SK-N-SH treated with all-trans-retinoic acid at 6 μM for 48 hours (cell line): ENCODE results near the gene DSTYK.

Experiments used
- ARNTL ChIP-seq: fragments of 450-650 bp; formaldehyde crosslinking; IDR thresholded peaks from 2 replicates; pipeline ENCODE4 v1.5.0; 2020; ENCODE audit warnings: low read depth, mild to moderate bottlenecking, moderate library complexity, borderline replicate concordance
- CREB5 ChIP-seq: fragments of 250-450 bp; sonication (Bioruptor Pico); IDR thresholded peaks from 2 replicates; pipeline ENCODE4 v1.5.1; 2020; ENCODE audit warnings: low read depth, mild to moderate bottlenecking, moderate library complexity
- RARB ChIP-seq: fragments of 250-450 bp; sonication (Bioruptor Pico); IDR thresholded peaks from 2 replicates; pipeline ENCODE4 v1.8.0; 2021; ENCODE audit warnings: mild to moderate bottlenecking, moderate library complexity
- TSHZ2 ChIP-seq: fragments of 250-450 bp; sonication (Bioruptor Pico); IDR thresholded peaks from 2 replicates; pipeline ENCODE4 v1.5.0; 2020; ENCODE audit warnings: mild to moderate bottlenecking, moderate library complexity
- ZNF70 ChIP-seq: fragments of 450-650 bp; formaldehyde crosslinking; IDR thresholded peaks from 2 replicates; pipeline ENCODE4 v1.5.0; 2020; ENCODE audit warnings: mild to moderate bottlenecking, moderate library complexity

GRCh38 chr1:205144751-205145150, 66.8 kb downstream of the DSTYK start:
- TF ChIP-seq RARB (CRISPR knock-in tag) (no peak), ARNTL (CRISPR knock-in tag) (no peak), CREB5 (CRISPR knock-in tag) (no peak), TSHZ2 (no peak), ZNF70 (no peak)
